ENCODE measurements around the gene HMGXB4.

GRCh38 chr22:35334004-35334403 lies 76.7 kb downstream of the HMGXB4 start:
- TF ChIP-seq CTCF (IDR thresholded peaks at IDR 0.05; ENCODE audit: insufficient read depth, low read length, poor library complexity, severe bottlenecking) (no peak), EZH2phosphoT487 (conservative IDR thresholded peaks at IDR 0.05; ENCODE audit: low read length) (no peak)
